ENCODE results near the gene F11. TPM values are rescaled to one million over a fixed set of nuclear protein-coding genes. Genes with fewer than 3 reads are reported as not detected.

The F11 gene
- total RNA-seq, 1 experiment from 2014 or later, result not detected

DNA sequence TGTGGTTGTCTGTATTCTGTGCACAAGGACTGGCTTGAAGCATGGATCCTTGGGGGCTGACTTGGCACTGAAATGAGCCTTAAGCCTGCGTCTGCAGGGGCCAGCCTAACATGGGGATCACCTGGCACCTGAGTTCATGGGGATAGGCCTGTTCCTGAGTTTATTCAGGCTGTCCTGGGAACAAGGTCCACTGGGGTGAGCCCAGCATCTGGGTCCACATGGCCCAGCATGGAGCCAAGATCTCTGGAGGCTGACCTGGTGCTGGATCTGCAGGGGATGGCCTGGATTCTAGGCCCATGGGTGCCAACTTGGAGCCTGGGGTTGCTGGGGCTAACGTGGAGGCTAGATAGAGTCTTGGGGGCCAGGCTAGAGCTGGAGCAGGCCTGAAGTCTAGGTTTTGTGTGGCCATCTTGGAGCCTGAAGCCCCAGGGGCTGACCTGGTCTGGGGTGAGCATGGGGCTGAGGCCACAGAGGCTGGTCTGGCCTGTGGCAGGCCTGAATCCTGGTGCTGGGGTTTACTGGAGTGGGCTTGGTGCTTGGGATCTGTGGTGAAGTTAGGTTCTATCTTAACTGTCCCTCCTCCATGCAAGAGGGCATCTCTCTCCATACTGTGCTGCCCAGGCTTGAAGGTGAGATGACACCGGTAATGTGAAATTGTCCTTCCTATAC, 39.3 kb upstream of the F11 start:
- ChIA-PET CTCF (no interaction called here), POLR2A (ENCODE audit: unreplicated experiment) (no interaction called here)
- no peaks in the 10 kb centered on the region for H3K36me3 ChIP-seq (ENCODE audit: low read depth, low read length)
- H3K4me3 ChIP-seq (ENCODE audit: low read length), result no peak overlapping the region
- ATAC-seq, result no peak
- no TSS peak for BruUV-seq (replicated peaks)
- no peak for DNase-seq
- no peaks in the 10 kb centered on the region for H3K27me3 ChIP-seq (ENCODE audit: low read length)
- TF ChIP-seq, protein P1, sequence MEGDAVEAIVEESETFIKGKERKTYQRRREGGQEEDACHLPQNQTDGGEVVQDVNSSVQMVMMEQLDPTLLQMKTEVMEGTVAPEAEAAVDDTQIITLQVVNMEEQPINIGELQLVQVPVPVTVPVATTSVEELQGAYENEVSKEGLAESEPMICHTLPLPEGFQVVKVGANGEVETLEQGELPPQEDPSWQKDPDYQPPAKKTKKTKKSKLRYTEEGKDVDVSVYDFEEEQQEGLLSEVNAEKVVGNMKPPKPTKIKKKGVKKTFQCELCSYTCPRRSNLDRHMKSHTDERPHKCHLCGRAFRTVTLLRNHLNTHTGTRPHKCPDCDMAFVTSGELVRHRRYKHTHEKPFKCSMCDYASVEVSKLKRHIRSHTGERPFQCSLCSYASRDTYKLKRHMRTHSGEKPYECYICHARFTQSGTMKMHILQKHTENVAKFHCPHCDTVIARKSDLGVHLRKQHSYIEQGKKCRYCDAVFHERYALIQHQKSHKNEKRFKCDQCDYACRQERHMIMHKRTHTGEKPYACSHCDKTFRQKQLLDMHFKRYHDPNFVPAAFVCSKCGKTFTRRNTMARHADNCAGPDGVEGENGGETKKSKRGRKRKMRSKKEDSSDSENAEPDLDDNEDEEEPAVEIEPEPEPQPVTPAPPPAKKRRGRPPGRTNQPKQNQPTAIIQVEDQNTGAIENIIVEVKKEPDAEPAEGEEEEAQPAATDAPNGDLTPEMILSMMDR (conservative IDR thresholded peaks at IDR 0.05; ENCODE audit: low read depth, low read length), result no peak
- no peak for TF ChIP-seq EZH2phosphoT487 (IDR thresholded peaks at IDR 0.05; ENCODE audit: borderline replicate concordance, low read length)
- TF ChIP-seq EZH2 (IDR thresholded peaks at IDR 0.05; ENCODE audit: low read length, unreplicated experiment), result no peak
- H4K20me1 ChIP-seq (ENCODE audit: low read length), result no peaks in the 10 kb centered on the region
- no peaks in the 10 kb centered on the region for H3K9me3 ChIP-seq (ENCODE audit: low read length)
- no peaks in the 10 kb centered on the region for H3K79me2 ChIP-seq (ENCODE audit: low read length)
- no peak overlapping the region for H3K27ac ChIP-seq (ENCODE audit: low read length)
- intact Hi-C loops (cut with micrococcal nuclease), result no loop called here
- no peaks in the 10 kb centered on the region for H3F3A ChIP-seq (ENCODE audit: low read length, unreplicated experiment)
- no peak overlapping the region for H3K4me2 ChIP-seq (ENCODE audit: low read length)
- H3K9ac ChIP-seq (ENCODE audit: low read length), result no peak overlapping the region
- H3K9me2 ChIP-seq (replicated peaks; ENCODE audit: low read length), result no peaks in the 10 kb centered on the region
- no peak overlapping the region for H2AFZ ChIP-seq (ENCODE audit: low read length)
- H3K4me1 ChIP-seq (ENCODE audit: insufficient read depth, low read length), result no peaks in the 10 kb centered on the region

DNA sequence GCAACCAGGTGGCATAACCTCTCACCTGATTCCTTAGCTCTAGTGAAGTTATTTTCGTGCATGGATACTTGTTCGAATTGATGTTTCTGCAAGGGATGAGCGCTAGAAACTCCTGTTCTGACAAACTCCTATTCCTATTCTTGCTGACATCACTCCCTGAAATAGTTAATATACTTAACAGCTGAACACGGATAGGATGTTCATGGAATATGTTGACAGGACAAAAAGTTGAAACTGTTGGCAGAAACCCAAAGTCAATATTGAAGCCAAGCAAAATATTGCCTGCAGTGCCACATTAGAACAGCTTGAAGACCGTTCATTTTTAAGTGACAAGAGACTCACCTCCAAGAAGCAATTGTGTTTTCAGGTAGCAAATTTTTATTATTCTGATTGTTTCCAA, 38.8 kb upstream of the F11 start, which contains the start of gene KLKB1:
Gene KLKB1, plus strand, starts transcription at position 287 of the 400 bp plus-strand sequence. CDS start 689 bp downstream, outside the sequence.
- Histone ChIP-seq H3K9ac (ENCODE audit: low read length) (no peak within 1 kb of the TSS), H3K79me2 (ENCODE audit: low read length) (no peaks in the 10 kb centered on the region), H3K4me1 (ENCODE audit: insufficient read depth, low read length) (no peaks in the 10 kb centered on the region), H3K36me3 (ENCODE audit: low read depth, low read length) (no peaks in the 10 kb centered on the region), H4K20me1 (ENCODE audit: low read length) (no peaks in the 10 kb centered on the region), H3K27ac (ENCODE audit: low read length) (no peak within 1 kb of the TSS), H3K9me3 (ENCODE audit: low read length) (no peaks in the 10 kb centered on the region), H2AFZ (ENCODE audit: low read length) (no peak within 1 kb of the TSS), H3K9me2 (replicated peaks; ENCODE audit: low read length) (no peaks in the 10 kb centered on the region), H3K4me2 (ENCODE audit: low read length) (0 out of 2 replicates have a peak within 1 kb of the TSS, but pooled peaks have one; percentile 16), H3F3A (ENCODE audit: low read length, unreplicated experiment) (no peaks in the 10 kb centered on the region), H3K4me3 (ENCODE audit: low read length) (no peak within 1 kb of the TSS), H3K27me3 (ENCODE audit: low read length) (no peaks in the 10 kb centered on the region)
- ChIA-PET CTCF (no interaction called here), POLR2A (ENCODE audit: unreplicated experiment) (no interaction called here)
- no peak for DNase-seq
- BruUV-seq (replicated peaks), result no TSS peak
- intact Hi-C loops (cut with micrococcal nuclease), result no loop called here
- TF ChIP-seq, protein P1 (conservative IDR thresholded peaks at IDR 0.05; ENCODE audit: low read depth, low read length), result no peak
- TF ChIP-seq EZH2phosphoT487 (IDR thresholded peaks at IDR 0.05; ENCODE audit: borderline replicate concordance, low read length) (no peak), EZH2 (IDR thresholded peaks at IDR 0.05; ENCODE audit: low read length, unreplicated experiment) (no peak)
- ATAC-seq, result no peak

DNA sequence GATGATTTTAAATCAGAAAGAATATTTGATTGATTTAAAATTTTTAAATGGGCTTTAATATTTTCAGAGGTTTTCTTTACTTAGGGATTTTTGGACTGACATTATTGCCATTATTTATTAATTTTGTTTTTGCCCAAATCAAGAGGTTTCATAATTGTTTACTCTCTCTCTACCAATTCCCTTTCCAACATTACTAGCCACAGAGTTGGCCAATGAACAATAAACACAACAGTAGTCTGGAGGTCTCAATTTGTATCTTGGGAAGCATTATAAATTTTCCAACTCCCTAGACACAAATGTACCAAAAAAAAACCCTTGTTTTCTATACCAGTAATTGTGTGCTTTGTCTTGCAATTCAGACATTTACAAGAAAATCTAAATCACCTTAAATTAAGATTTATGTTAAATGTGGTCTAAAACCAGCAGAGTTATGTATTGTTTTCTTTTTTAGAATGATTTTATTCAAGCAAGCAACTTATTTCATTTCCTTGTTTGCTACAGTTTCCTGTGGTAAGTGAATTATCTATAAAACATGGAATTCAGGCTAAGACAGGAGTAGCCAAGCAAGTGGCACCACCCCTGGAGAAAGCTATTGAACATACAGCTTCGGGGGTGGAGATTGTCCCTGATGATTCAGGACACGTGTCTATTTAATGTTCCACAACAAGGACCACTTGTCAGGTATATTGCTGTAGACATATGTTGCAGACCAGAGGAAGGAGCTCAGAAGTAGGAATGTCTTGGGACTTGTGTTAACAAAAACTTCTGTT, 38.1 kb upstream of the F11 start:
- POLR2A ChIA-PET (ENCODE audit: unreplicated experiment), result no interaction called here

More for the DNA sequence above, 38.1 kb upstream of the F11 start:
- Histone ChIP-seq H3K27me3 (ENCODE audit: low read length) (no peaks in the 10 kb centered on the region), H3K36me3 (ENCODE audit: low read depth, low read length) (no peaks in the 10 kb centered on the region), H4K20me1 (ENCODE audit: low read length) (no peaks in the 10 kb centered on the region), H3K9ac (ENCODE audit: low read length) (no peak overlapping the region), H3K4me3 (ENCODE audit: low read length) (no peak overlapping the region), H3K9me3 (ENCODE audit: low read length) (no peaks in the 10 kb centered on the region), H3F3A (ENCODE audit: low read length, unreplicated experiment) (no peaks in the 10 kb centered on the region), H3K79me2 (ENCODE audit: low read length) (no peaks in the 10 kb centered on the region), H2AFZ (ENCODE audit: low read length) (no peak overlapping the region), H3K9me2 (replicated peaks; ENCODE audit: low read length) (no peaks in the 10 kb centered on the region), H3K4me2 (ENCODE audit: low read length) (0 out of 2 replicates have a peak overlapping the region, but pooled peaks have one; percentile 16), H3K27ac (ENCODE audit: low read length) (no peak overlapping the region), H3K4me1 (ENCODE audit: insufficient read depth, low read length) (no peaks in the 10 kb centered on the region)
- CTCF ChIA-PET, result no interaction called here
- BruUV-seq (replicated peaks), result no TSS peak
- TF ChIP-seq EZH2 (IDR thresholded peaks at IDR 0.05; ENCODE audit: low read length, unreplicated experiment), result no peak
- TF ChIP-seq, protein P1 (conservative IDR thresholded peaks at IDR 0.05; ENCODE audit: low read depth, low read length), result no peak
- no peak for TF ChIP-seq EZH2phosphoT487 (IDR thresholded peaks at IDR 0.05; ENCODE audit: borderline replicate concordance, low read length)
- intact Hi-C loops (cut with micrococcal nuclease), result no loop called here
- DNase-seq (no peak), ATAC-seq (no peak)

All from PC-3 (cell line).